Measurements from ENCODE around the gene NOS1.

Gene NOS1

GRCh38 chr12:117162633-117163032, 198.8 kb downstream of the NOS1 start:
- TF ChIP-seq CTCF (IDR thresholded peaks at IDR 0.05; ENCODE audit: insufficient read depth, low read depth, low read length, missing control alignments) = no peak
- H3K4me3 ChIP-seq (ENCODE audit: low read length) = no peak overlapping the region
- no peak for DNase-seq (ENCODE audit: low read depth)

- no peak overlapping the region for H3K4me3 ChIP-seq (ENCODE audit: low read length)
- no peak for TF ChIP-seq CTCF (IDR thresholded peaks at IDR 0.05; ENCODE audit: insufficient read depth, low read depth, low read length, missing control alignments)
- DNase-seq (ENCODE audit: low read depth) = no peak
Observed at GRCh38 chr12:117162167-117162539, 199.3 kb downstream of the NOS1 start.

- H3K4me3 ChIP-seq (ENCODE audit: low read length) = no peak overlapping the region
- TF ChIP-seq CTCF (IDR thresholded peaks at IDR 0.05; ENCODE audit: insufficient read depth, low read depth, low read length, missing control alignments) = no peak
- no peak for DNase-seq (ENCODE audit: low read depth)
Observed at GRCh38 chr12:117161460-117162166, 199.8 kb downstream of the NOS1 start.

- no peak for TF ChIP-seq CTCF (IDR thresholded peaks at IDR 0.05; ENCODE audit: insufficient read depth, low read depth, low read length, missing control alignments)
- DNase-seq (ENCODE audit: low read depth) = no peak
- no peak overlapping the region for H3K4me3 ChIP-seq (ENCODE audit: low read length)
Observed at GRCh38 chr12:117159674-117160073, 201.8 kb downstream of the NOS1 start.

GRCh38 chr12:117158911-117159553, 202.4 kb downstream of the NOS1 start:
- DNase-seq (ENCODE audit: low read depth) = peak; percentile 19
- TF ChIP-seq CTCF (IDR thresholded peaks at IDR 0.05; ENCODE audit: insufficient read depth, low read depth, low read length, missing control alignments) = no peak
- no peak overlapping the region for H3K4me3 ChIP-seq (ENCODE audit: low read length)

Data from epithelial cell of esophagus (primary cell).